ENCODE results near the gene LRRC49. TPM values are rescaled to one million over a fixed set of nuclear protein-coding genes. Genes with fewer than 3 reads are reported as not detected.

Gene LRRC49
- polyA plus RNA-seq, 2 of the 4 experiments (the other 2 are of a cell fraction), result 10.0 to 14.3 TPM

- DNase-seq (ENCODE audit: low read depth in 1 of 2, low spot score in 1 of 2), result no peak
- Histone ChIP-seq H3K4me3 (no peak overlapping the region), H3K9me3 (no peaks in the 10 kb centered on the region), H3K27ac (no peak overlapping the region), H3K4me1 (no peaks in the 10 kb centered on the region; the same call in 2 of the 3 replicates), H3K4me2 (no peak overlapping the region)
- TF ChIP-seq GATA3 (IDR thresholded peaks at IDR 0.05; ENCODE audit: borderline replicate concordance), result no peak
- TF ChIP-seq PBX3 (IDR thresholded peaks at IDR 0.05), result no peak
- no peak for TF ChIP-seq ELK1 (IDR thresholded peaks at IDR 0.05; ENCODE audit: low read depth, low read length)
- TF ChIP-seq CTCF (IDR thresholded peaks at IDR 0.05), result no peak
- no peak for TF ChIP-seq CBX2 (IDR thresholded peaks at IDR 0.05; ENCODE audit: borderline replicate concordance, low read depth)
- no peak for TF ChIP-seq JUN (IDR thresholded peaks at IDR 0.05)
- no peak for TF ChIP-seq HOXA7 (CRISPR knock-in tag; IDR thresholded peaks at IDR 0.05)
- no peak for TF ChIP-seq HES2 (IDR thresholded peaks at IDR 0.05)
- no peak for TF ChIP-seq FOSB (CRISPR knock-in tag; IDR thresholded peaks at IDR 0.05)
- TF ChIP-seq RARB (CRISPR knock-in tag; IDR thresholded peaks at IDR 0.05), result no peak
- TF ChIP-seq FOSL2 (IDR thresholded peaks at IDR 0.05), result no peak
- no peak for TF ChIP-seq FOSL2 (CRISPR knock-in tag; IDR thresholded peaks at IDR 0.05)
- no peak for TF ChIP-seq KDM5A (IDR thresholded peaks at IDR 0.05)
- TF ChIP-seq BCL3 (IDR thresholded peaks at IDR 0.05), result no peak
- TF ChIP-seq POLR2AphosphoS2 (conservative IDR thresholded peaks at IDR 0.05; ENCODE audit: low read length), result no peak
- ChIA-PET POLR2A (no interaction called here), CTCF (interaction anchor here (0.8 to 8.3 kb wide), 8 partner anchors 9 to 235 kb away, joined by 3 to 56 read pairs (median 6); partner anchors contain the start of gene THSD4)
- FAIRE-seq, result no peak
- WGBS (ENCODE audit: missing lambda C conversion rate), result 64% methylated on average over 2 of the region's 2 CpGs
- ATAC-seq, result no peak
Measured at GRCh38 chr15:70880781-70881180, 11.8 kb upstream of the LRRC49 start.

- TF ChIP-seq GATA3 (IDR thresholded peaks at IDR 0.05; ENCODE audit: borderline replicate concordance), result no peak
- TF ChIP-seq MAX (IDR thresholded peaks at IDR 0.05), result no peak
- no peak for TF ChIP-seq JUNB (IDR thresholded peaks at IDR 0.05)
- TF ChIP-seq SMC3 (IDR thresholded peaks at IDR 0.05), result no peak
- no peak for TF ChIP-seq RARB (CRISPR knock-in tag; IDR thresholded peaks at IDR 0.05)
- no peak for TF ChIP-seq RNF2 (IDR thresholded peaks at IDR 0.05; ENCODE audit: borderline replicate concordance, low read depth)
- no peak for TF ChIP-seq POLR2AphosphoS2 (conservative IDR thresholded peaks at IDR 0.05; ENCODE audit: low read length)
- no peak for TF ChIP-seq HDAC2 (IDR thresholded peaks at IDR 0.05)
- ChIA-PET POLR2A (no interaction called here), CTCF (interaction anchor here (0.8 to 8.3 kb wide), 5 partner anchors 8 to 919 kb away, joined by 3 to 56 read pairs (median 3); no protein-coding TSS in a partner anchor)
- H3K4me3 ChIP-seq, result no peak overlapping the region
- no peak overlapping the region for H3K27ac ChIP-seq
- FAIRE-seq (peak; percentile 86), ATAC-seq (no peak), DNase-seq (ENCODE audit: low read depth in 1 of 2, low spot score in 1 of 2) (no peak)
- 87% methylated on average over 2 of the region's 2 CpGs for WGBS (ENCODE audit: missing lambda C conversion rate)
- H3K4me1 ChIP-seq, result no peaks in the 10 kb centered on the region
- no peak overlapping the region for H3K4me2 ChIP-seq
- H3K9me3 ChIP-seq, result no peaks in the 10 kb centered on the region
Measured at GRCh38 chr15:70882361-70882760, 10.3 kb upstream of the LRRC49 start.

All from A549 (cell line).